ENCODE data around the gene ZMYND19. TPM values are rescaled to one million over a fixed set of nuclear protein-coding genes. Genes with fewer than 3 reads are reported as not detected.
"Not testable (repeated sequence)": the region's sequence is repeated elsewhere in the genome, so short reads cannot be mapped to it uniquely, and the experiment has no call there.

ZMYND19 gene
- total RNA-seq, 1 donor from 2014 or later: 30.4 TPM

DNA sequence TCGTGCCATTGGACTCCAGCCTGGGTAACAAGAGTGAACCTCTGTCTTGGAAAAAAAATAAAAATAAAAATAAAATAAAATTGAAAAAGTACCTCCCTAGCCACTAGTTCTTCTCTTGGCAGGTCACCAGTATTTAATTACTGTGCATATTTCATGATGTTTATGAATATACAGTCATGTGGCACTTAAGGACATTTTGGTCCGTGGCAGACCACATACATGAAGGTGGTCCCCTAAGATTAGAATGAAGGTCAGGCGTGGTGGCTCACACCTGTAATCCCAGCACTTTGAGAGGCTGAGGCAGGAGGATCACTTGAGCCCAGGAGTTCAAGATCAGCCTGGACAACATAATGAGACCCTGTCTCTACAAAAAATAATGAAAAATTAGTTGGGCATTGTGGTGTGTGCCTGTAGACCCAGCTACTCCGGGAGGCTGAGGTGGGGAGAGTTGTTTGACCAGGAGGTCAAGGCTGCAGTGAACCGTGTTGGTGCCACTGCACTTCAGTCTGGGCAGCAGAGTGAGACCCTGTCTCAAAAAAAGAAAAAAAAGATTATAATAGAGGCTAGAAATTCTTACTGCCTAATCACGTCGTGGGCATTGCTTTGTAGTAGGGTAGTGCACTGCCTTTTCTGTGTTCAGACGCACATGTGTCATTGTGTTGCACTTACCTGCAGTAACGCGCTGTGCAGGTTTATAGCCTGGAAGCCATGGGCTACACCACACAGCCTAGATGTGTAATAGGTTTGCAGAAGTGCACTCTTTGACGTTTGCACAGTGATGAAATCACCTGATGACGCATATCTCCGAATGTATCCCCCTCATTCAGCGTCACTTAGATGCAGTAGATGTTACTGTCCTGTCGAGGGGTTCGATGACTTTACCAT, 41.3 kb upstream of the ZMYND19 start:
- no peak overlapping the region for H3K4me3 ChIP-seq (ENCODE audit: low read depth, low read length)
- no peak for DNase-seq (ENCODE audit: low read depth)
- no peak for TF ChIP-seq CTCF (conservative IDR thresholded peaks at IDR 0.05; ENCODE audit: low read depth, low read length)

DNA sequence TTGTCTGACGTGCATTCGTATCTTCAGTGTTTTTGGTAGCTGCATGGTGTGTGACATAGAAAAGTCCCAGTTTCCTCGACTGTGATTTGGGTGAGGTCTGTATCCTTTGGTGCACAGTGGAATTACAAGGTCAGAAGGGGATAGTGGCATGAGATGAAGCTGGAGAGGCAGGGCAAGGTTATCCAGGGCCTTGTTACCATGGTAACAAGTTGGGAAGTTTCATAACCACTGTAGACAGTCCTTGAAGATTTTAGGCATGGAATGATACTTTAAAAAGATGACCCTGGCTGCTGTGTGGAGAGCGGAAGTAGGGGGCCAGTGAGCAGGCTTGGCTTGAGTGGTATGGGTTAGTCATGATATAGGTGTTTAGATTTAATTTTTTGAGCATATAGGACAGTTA, 40.4 kb upstream of the ZMYND19 start:
- TF ChIP-seq CTCF (conservative IDR thresholded peaks at IDR 0.05; ENCODE audit: low read depth, low read length): no peak
- H3K4me3 ChIP-seq (ENCODE audit: low read depth, low read length): no peak overlapping the region
- no peak for DNase-seq (ENCODE audit: low read depth)

GRCh38 chr9:137630126-137630525, 39.8 kb upstream of the ZMYND19 start:
- no peak overlapping the region for H3K4me3 ChIP-seq (ENCODE audit: low read depth, low read length)
- no peak for DNase-seq (ENCODE audit: low read depth)
- TF ChIP-seq CTCF (conservative IDR thresholded peaks at IDR 0.05; ENCODE audit: low read depth, low read length): no peak

GRCh38 chr9:137627406-137627805, 37.1 kb upstream of the ZMYND19 start:
- DNase-seq (ENCODE audit: low read depth); H3K4me3 ChIP-seq (ENCODE audit: low read depth, low read length): not testable (repeated sequence)

DNA sequence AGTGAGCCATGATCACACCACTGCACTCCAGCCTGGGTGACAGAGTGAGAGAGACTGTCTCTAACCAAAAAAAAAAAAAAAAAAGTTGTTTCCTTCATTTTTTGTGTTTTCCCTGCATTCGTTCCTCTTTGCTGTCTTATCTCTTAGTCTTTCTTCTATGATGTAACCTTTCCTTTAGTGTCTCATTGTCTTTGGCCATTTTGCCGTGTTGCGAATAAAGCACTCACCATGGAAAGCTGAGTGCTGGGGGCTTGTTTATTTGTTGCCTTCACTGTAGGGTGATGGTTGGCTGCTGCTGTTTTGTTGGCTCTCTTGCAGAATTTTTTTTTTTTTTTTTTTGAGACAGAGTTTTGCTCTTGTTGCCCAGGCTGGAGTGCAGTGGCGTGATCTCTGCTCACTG, 36.2 kb upstream of the ZMYND19 start:
- TF ChIP-seq CTCF (conservative IDR thresholded peaks at IDR 0.05; ENCODE audit: low read depth, low read length): no peak
- no peak overlapping the region for H3K4me3 ChIP-seq (ENCODE audit: low read depth, low read length)
- no peak for DNase-seq (ENCODE audit: low read depth)

GRCh38 chr9:137622211-137622610, 31.9 kb upstream of the ZMYND19 start:
- not testable (repeated sequence) for H3K4me3 ChIP-seq (ENCODE audit: low read depth, low read length); DNase-seq (ENCODE audit: low read depth)

GRCh38 chr9:137621131-137621757, 30.9 kb upstream of the ZMYND19 start:
- H3K4me3 ChIP-seq (ENCODE audit: low read depth, low read length): no peak overlapping the region
- peak; percentile 46 for TF ChIP-seq CTCF (conservative IDR thresholded peaks at IDR 0.05; ENCODE audit: low read depth, low read length)
- no peak for DNase-seq (ENCODE audit: low read depth)

- TF ChIP-seq CTCF (conservative IDR thresholded peaks at IDR 0.05; ENCODE audit: low read depth, low read length): no peak
- DNase-seq (ENCODE audit: low read depth): no peak
- H3K4me3 ChIP-seq (ENCODE audit: low read depth, low read length): peak overlapping the region; percentile 68
Observed at GRCh38 chr9:137620581-137620980, 30.3 kb upstream of the ZMYND19 start.
